ENCODE measurements around the gene SEPTIN2.

DNA sequence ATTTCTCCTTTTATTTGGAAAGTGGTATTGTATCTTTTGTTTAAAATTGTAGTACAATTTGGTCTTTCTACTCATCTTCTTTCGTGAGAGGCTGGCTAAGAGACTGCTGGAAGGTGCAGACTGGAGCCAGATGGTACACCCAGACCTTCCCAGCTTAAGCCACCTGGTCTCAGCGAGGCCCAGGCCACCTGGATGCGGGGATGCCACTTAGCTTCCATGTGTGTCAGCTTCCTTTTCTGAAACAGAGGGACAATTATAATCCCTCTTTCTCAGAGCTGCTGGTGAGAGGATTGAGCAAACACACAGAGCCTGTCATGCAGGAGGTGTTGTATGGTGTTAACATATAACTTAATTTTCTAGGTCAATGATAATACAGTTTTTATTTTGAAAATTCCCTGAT, 57.7 kb downstream of the SEPTIN2 start:
- TF ChIP-seq, protein P1, sequence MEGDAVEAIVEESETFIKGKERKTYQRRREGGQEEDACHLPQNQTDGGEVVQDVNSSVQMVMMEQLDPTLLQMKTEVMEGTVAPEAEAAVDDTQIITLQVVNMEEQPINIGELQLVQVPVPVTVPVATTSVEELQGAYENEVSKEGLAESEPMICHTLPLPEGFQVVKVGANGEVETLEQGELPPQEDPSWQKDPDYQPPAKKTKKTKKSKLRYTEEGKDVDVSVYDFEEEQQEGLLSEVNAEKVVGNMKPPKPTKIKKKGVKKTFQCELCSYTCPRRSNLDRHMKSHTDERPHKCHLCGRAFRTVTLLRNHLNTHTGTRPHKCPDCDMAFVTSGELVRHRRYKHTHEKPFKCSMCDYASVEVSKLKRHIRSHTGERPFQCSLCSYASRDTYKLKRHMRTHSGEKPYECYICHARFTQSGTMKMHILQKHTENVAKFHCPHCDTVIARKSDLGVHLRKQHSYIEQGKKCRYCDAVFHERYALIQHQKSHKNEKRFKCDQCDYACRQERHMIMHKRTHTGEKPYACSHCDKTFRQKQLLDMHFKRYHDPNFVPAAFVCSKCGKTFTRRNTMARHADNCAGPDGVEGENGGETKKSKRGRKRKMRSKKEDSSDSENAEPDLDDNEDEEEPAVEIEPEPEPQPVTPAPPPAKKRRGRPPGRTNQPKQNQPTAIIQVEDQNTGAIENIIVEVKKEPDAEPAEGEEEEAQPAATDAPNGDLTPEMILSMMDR (conservative IDR thresholded peaks at IDR 0.05; ENCODE audit: low read length) = no peak
- TF ChIP-seq EZH2phosphoT487 (IDR thresholded peaks at IDR 0.05; ENCODE audit: borderline replicate concordance, low read depth, low read length) = no peak

Data from OCI-LY7 (cell line).